ENCODE measurements around the gene FBN1. TPM values are rescaled to one million over a fixed set of nuclear protein-coding genes. Genes with fewer than 3 reads are reported as not detected.

The FBN1 gene
- total RNA-seq, 4 donors from 2014 or later: 13.0 to 28.0 (median 20.9) TPM

- in situ Hi-C loops (cut with MboI; ENCODE audit: low sequenced_read_pairs in 4 of 4) (loop anchor here (25.0 kb wide), 2 partner anchors 265 to 440 kb away; partner anchors contain the start of genes CEP152 (in 3 of the 4) and FBN1 (in 2 of the 4)), intact Hi-C loops (cut with DNase I; ENCODE audit: low total_unique reads) (no loop called here)
- TF ChIP-seq POLR2A (IDR thresholded peaks at IDR 0.05) (no peak), CTCF (IDR thresholded peaks at IDR 0.05 in 4 of 5, conservative IDR thresholded peaks at IDR 0.05 in 1 of 5) (no peak)
- Histone ChIP-seq H3K27ac (no peak overlapping the region), H3K4me3 (no peak overlapping the region), H3K9me3 (no peaks in the 10 kb centered on the region), H3K27me3 (no peaks in the 10 kb centered on the region), H3K4me1 (no peaks in the 10 kb centered on the region), H3K36me3 (no peaks in the 10 kb centered on the region)
- DNase-seq: no peak
- ATAC-seq: no peak
Measured at GRCh38 chr15:48371961-48372360, 273.5 kb downstream of the FBN1 start.

GRCh38 chr15:48371550-48371949, 274.0 kb downstream of the FBN1 start:
- ATAC-seq (no peak), DNase-seq (no peak)
- H3K4me1 ChIP-seq: no peaks in the 10 kb centered on the region
- H3K27me3 ChIP-seq: no peaks in the 10 kb centered on the region
- no peaks in the 10 kb centered on the region for H3K36me3 ChIP-seq
- H3K9me3 ChIP-seq: no peaks in the 10 kb centered on the region
- in situ Hi-C loops (cut with MboI; ENCODE audit: low sequenced_read_pairs in 4 of 4): loop anchor here (25.0 kb wide), 2 partner anchors 266 to 441 kb away; partner anchors contain the start of genes CEP152 (in 3 of the 4) and FBN1 (in 2 of the 4)
- intact Hi-C loops (cut with DNase I; ENCODE audit: low total_unique reads): no loop called here
- H3K4me3 ChIP-seq: no peak overlapping the region
- TF ChIP-seq POLR2A (IDR thresholded peaks at IDR 0.05) (no peak), CTCF (IDR thresholded peaks at IDR 0.05 in 4 of 5, conservative IDR thresholded peaks at IDR 0.05 in 1 of 5) (no peak)
- H3K27ac ChIP-seq: no peak overlapping the region

- DNase-seq (no peak), ATAC-seq (peak in 1 of 2 donors; percentile 45)
- no peaks in the 10 kb centered on the region for H3K4me1 ChIP-seq
- H3K4me3 ChIP-seq: no peak overlapping the region
- in situ Hi-C loops (cut with MboI; ENCODE audit: low sequenced_read_pairs in 4 of 4): loop anchor here (25.0 kb wide), 2 partner anchors 267 to 442 kb away; partner anchors contain the start of genes CEP152 (in 3 of the 4) and FBN1 (in 2 of the 4)
- H3K9me3 ChIP-seq: no peaks in the 10 kb centered on the region
- H3K36me3 ChIP-seq: no peaks in the 10 kb centered on the region
- no peak for TF ChIP-seq POLR2A (IDR thresholded peaks at IDR 0.05)
- no peak for TF ChIP-seq CTCF (IDR thresholded peaks at IDR 0.05 in 4 of 5, conservative IDR thresholded peaks at IDR 0.05 in 1 of 5)
- no peaks in the 10 kb centered on the region for H3K27me3 ChIP-seq
- no peak overlapping the region for H3K27ac ChIP-seq
- intact Hi-C loops (cut with DNase I; ENCODE audit: low total_unique reads): no loop called here
Measured at GRCh38 chr15:48370460-48370859, 275.0 kb downstream of the FBN1 start.

- peak overlapping the region; percentile 36 to 60 (median 48) for H3K27ac ChIP-seq
- H3K27me3 ChIP-seq: no peaks in the 10 kb centered on the region
- DNase-seq: no peak
- H3K36me3 ChIP-seq: no peaks in the 10 kb centered on the region
- H3K9me3 ChIP-seq: no peaks in the 10 kb centered on the region
- no peak overlapping the region for H3K4me3 ChIP-seq
- in situ Hi-C loops (cut with MboI; ENCODE audit: low sequenced_read_pairs in 4 of 4): loop anchor here (25.0 kb wide), 2 partner anchors 270 to 445 kb away; partner anchors contain the start of genes CEP152 (in 3 of the 4) and FBN1 (in 2 of the 4)
- peak; percentile 58 to 60 for ATAC-seq
- intact Hi-C loops (cut with DNase I; ENCODE audit: low total_unique reads): loop anchor here (5.0 kb wide), 1 partner anchor 45 kb away; no protein-coding TSS in a partner anchor
- no peaks in the 10 kb centered on the region for H3K4me1 ChIP-seq
- TF ChIP-seq CTCF (IDR thresholded peaks at IDR 0.05 in 4 of 5, conservative IDR thresholded peaks at IDR 0.05 in 1 of 5) (no peak), POLR2A (IDR thresholded peaks at IDR 0.05) (no peak)
Measured at GRCh38 chr15:48367483-48367882, 278.0 kb downstream of the FBN1 start.

Data from gastrocnemius medialis (tissue), 4 donors.